ENCODE results near the gene TOM1L2. TPM values are rescaled to one million over a fixed set of nuclear protein-coding genes. Genes with fewer than 3 reads are reported as not detected.

TOM1L2 gene
- polyA plus RNA-seq (2011; rRNA removed) = 24.1 and 25.5 TPM in 2 replicates
- 34.5 and 37.5 TPM in 2 replicates for polyA minus RNA-seq (2011; rRNA and poly(A)+ RNA removed)

- Histone ChIP-seq H3K4me3 (ENCODE audit: low read depth, low read length) (peak within 1 kb of the TSS; percentile 77), H3K9me3 (ENCODE audit: control insufficient read depth, insufficient read depth, low read length) (no peaks in the 10 kb centered on the region), H3K27ac (ENCODE audit: low read depth, low read length) (no peak within 1 kb of the TSS), H3K27me3 (ENCODE audit: control insufficient read depth, insufficient read depth, low read length) (no peaks in the 10 kb centered on the region)
- peak; percentile 100 for DNase-seq (ENCODE audit: low read depth, low spot score)
- CTCF ChIA-PET = interaction anchor here (0.6 to 1.1 kb wide), 8 partner anchors 22 to 84 kb away, joined by 3 to 10 read pairs (median 4); no protein-coding TSS in a partner anchor
- POLR2A ChIA-PET = interaction anchor here (0.6 to 1.3 kb wide), 11 partner anchors 9 to 136 kb away, joined by 3 to 8 read pairs (median 4); partner anchors contain the start of gene SREBF1
- TF ChIP-seq CTCF (IDR thresholded peaks at IDR 0.05; ENCODE audit: low read depth, low read length) = peak; percentile 8; the same call in 1 of the 2 replicates
Measured at GRCh38 chr17:17972126-17972951, at the start of gene TOM1L2, which contains the start of gene DRC3. Gene TOM1L2 (minus strand): TSS chr17:17972400. CDS start chr17:17972313, 87 bp downstream. Gene DRC3 (plus strand): TSS chr17:17972862. CDS start chr17:17977599, 4,737 bp downstream.

- no peak overlapping the region for H3K27ac ChIP-seq (ENCODE audit: low read depth, low read length)
- H3K9me3 ChIP-seq (ENCODE audit: control insufficient read depth, insufficient read depth, low read length) = no peaks in the 10 kb centered on the region
- no peak for DNase-seq (ENCODE audit: low read depth, low spot score)
- ChIA-PET POLR2A (interaction anchor here (0.6 kb wide), 1 partner anchor 210 kb away, joined by 4 read pairs; no protein-coding TSS in a partner anchor), CTCF (interaction anchor here (0.9 kb wide), 1 partner anchor 131 kb away, joined by 3 read pairs; no protein-coding TSS in a partner anchor)
- TF ChIP-seq CTCF (IDR thresholded peaks at IDR 0.05; ENCODE audit: low read depth, low read length) = no peak
- no peaks in the 10 kb centered on the region for H3K27me3 ChIP-seq (ENCODE audit: control insufficient read depth, insufficient read depth, low read length)
- H3K4me3 ChIP-seq (ENCODE audit: low read depth, low read length) = no peak overlapping the region
Measured at GRCh38 chr17:18021372-18021771, 49.2 kb upstream of the TOM1L2 start.

GRCh38 chr17:18020971-18021370 is 48.8 kb upstream of the TOM1L2 start:
- POLR2A ChIA-PET = interaction anchor here (0.6 kb wide), 1 partner anchor 210 kb away, joined by 4 read pairs; no protein-coding TSS in a partner anchor
- TF ChIP-seq CTCF (IDR thresholded peaks at IDR 0.05; ENCODE audit: low read depth, low read length) = no peak
- no peaks in the 10 kb centered on the region for H3K9me3 ChIP-seq (ENCODE audit: control insufficient read depth, insufficient read depth, low read length)
- CTCF ChIA-PET = no interaction called here
- H3K27me3 ChIP-seq (ENCODE audit: control insufficient read depth, insufficient read depth, low read length) = no peaks in the 10 kb centered on the region
- no peak for DNase-seq (ENCODE audit: low read depth, low spot score)
- H3K4me3 ChIP-seq (ENCODE audit: low read depth, low read length) = no peak overlapping the region
- H3K27ac ChIP-seq (ENCODE audit: low read depth, low read length) = no peak overlapping the region

GRCh38 chr17:18019838-18020154 is 47.6 kb upstream of the TOM1L2 start:
- CTCF ChIA-PET = no interaction called here
- Histone ChIP-seq H3K9me3 (ENCODE audit: control insufficient read depth, insufficient read depth, low read length) (no peaks in the 10 kb centered on the region), H3K27ac (ENCODE audit: low read depth, low read length) (no peak overlapping the region), H3K4me3 (ENCODE audit: low read depth, low read length) (no peak overlapping the region), H3K27me3 (ENCODE audit: control insufficient read depth, insufficient read depth, low read length) (no peaks in the 10 kb centered on the region)
- DNase-seq (ENCODE audit: low read depth, low spot score) = no peak
- no peak for TF ChIP-seq CTCF (IDR thresholded peaks at IDR 0.05; ENCODE audit: low read depth, low read length)
- POLR2A ChIA-PET = no interaction called here

GRCh38 chr17:18018411-18018921 is 46.3 kb upstream of the TOM1L2 start:
- POLR2A ChIA-PET = no interaction called here
- no peaks in the 10 kb centered on the region for H3K9me3 ChIP-seq (ENCODE audit: control insufficient read depth, insufficient read depth, low read length)
- H3K4me3 ChIP-seq (ENCODE audit: low read depth, low read length) = no peak overlapping the region
- no peaks in the 10 kb centered on the region for H3K27me3 ChIP-seq (ENCODE audit: control insufficient read depth, insufficient read depth, low read length)
- CTCF ChIA-PET = interaction anchor here (0.8 to 1.0 kb wide), 2 partner anchors 12 to 15 kb away, joined by 3 to 8 read pairs; no protein-coding TSS in a partner anchor
- DNase-seq (ENCODE audit: low read depth, low spot score) = no peak
- no peak overlapping the region for H3K27ac ChIP-seq (ENCODE audit: low read depth, low read length)
- no peak for TF ChIP-seq CTCF (IDR thresholded peaks at IDR 0.05; ENCODE audit: low read depth, low read length)

Data from AG04450 (cell line).